ENCODE results near the gene MTHFD1L. TPM values are rescaled to one million over a fixed set of nuclear protein-coding genes. Genes with fewer than 3 reads are reported as not detected.

The MTHFD1L gene
- total and polyA plus RNA-seq, 2 donors (not counting 3 experiments of a cell fraction or from before 2014, with no cell fraction given): 40.2 to 120 TPM

- DNase-seq (ENCODE audit: low read depth, low spot score) (no peak), FAIRE-seq (no peak)
- Histone ChIP-seq H3K4me1 (ENCODE audit: control insufficient read depth, extremely low read depth, insufficient read depth, low read length) (peaks cover 33% of the 10 kb centered on the region), H3K4me3 (replicated peaks in 1 of 3; ENCODE audit: insufficient read depth in 1 of 3, low read depth in 1 of 3, low read length in 3 of 3) (no peak overlapping the region), H3K36me3 (ENCODE audit: control insufficient read depth in 2 of 2, extremely low read depth in 1 of 2, insufficient read depth in 2 of 2, low read length in 2 of 2) (peaks cover 0 to 4% of the 10 kb centered on the region in 2 experiments), H3K27me3 (ENCODE audit: control insufficient read depth in 2 of 2, insufficient read depth in 2 of 2, low read length in 2 of 2) (no peaks in the 10 kb centered on the region), H4K20me1 (replicated peaks; ENCODE audit: control insufficient read depth, extremely low read depth, insufficient read depth, low read length) (no peaks in the 10 kb centered on the region), H3K9me3 (replicated peaks; ENCODE audit: control insufficient read depth, insufficient read depth, low read length) (no peaks in the 10 kb centered on the region), H3K9me1 (replicated peaks; ENCODE audit: control insufficient read depth, extremely low read depth, insufficient read depth, low read length) (no peaks in the 10 kb centered on the region), H3K27ac (ENCODE audit: insufficient read depth, low read depth, low read length) (no peak overlapping the region), H3K79me2 (ENCODE audit: control insufficient read depth, insufficient read depth, low read length) (peaks cover 13% of the 10 kb centered on the region), H3K9ac (replicated peaks; ENCODE audit: extremely low read depth, insufficient read depth, low read length) (no peak overlapping the region), H3K4me2 (ENCODE audit: insufficient read depth, low read length) (no peak overlapping the region), H2AFZ (ENCODE audit: low read depth, low read length) (no peak overlapping the region)
- dilution Hi-C loops (cut with MboI; ENCODE audit: extremely low pct_ligation_motif_present, low sequenced_read_pairs) (no loop called here), intact Hi-C loops (cut with micrococcal nuclease) (no loop called here)
- BruUV-seq (replicated peaks): no TSS peak
- POLR2A ChIA-PET: no interaction called here
- CTCF ChIA-PET: interaction anchor here (1.6 kb wide), 1 partner anchor 9 kb away, joined by 5 read pairs; no protein-coding TSS in a partner anchor
- TF ChIP-seq MYC (IDR thresholded peaks at IDR 0.05; ENCODE audit: low read depth, low read length) (no peak), MAX (IDR thresholded peaks at IDR 0.05; ENCODE audit: insufficient read depth, insufficient read length) (no peak), FOS (IDR thresholded peaks at IDR 0.05; ENCODE audit: borderline replicate concordance, insufficient read depth, low read length) (no peak), POLR2AphosphoS5 (IDR thresholded peaks at IDR 0.05; ENCODE audit: insufficient read depth, low read depth, low read length) (no peak), GATA2 (IDR thresholded peaks at IDR 0.05; ENCODE audit: insufficient read depth, insufficient read length, low read depth, low read length) (no peak), POLR2A (IDR thresholded peaks at IDR 0.05; ENCODE audit: low read depth, low read length) (no peak), EZH2 (IDR thresholded peaks at IDR 0.05; ENCODE audit: borderline replicate concordance, low read depth, low read length, severe bottlenecking) (no peak), CTCF (IDR thresholded peaks at IDR 0.05; ENCODE audit: extremely low read depth in 1 of 2, insufficient read depth in 1 of 2, low read depth in 1 of 2, low read length in 2 of 2) (no peak), JUN (IDR thresholded peaks at IDR 0.05; ENCODE audit: borderline replicate concordance, insufficient read depth, insufficient read length, low read depth) (no peak)
These were observed 207.6 kb downstream of the MTHFD1L start for GRCh38 chr6:151073146-151073545.
